NCI-H2029 treated with DMSO at 0.1 percent for 48 hours (cell line): Measurements from ENCODE around the gene S100A7A.
"Not testable (repeated sequence)": the region's sequence is repeated elsewhere in the genome, so short reads cannot be mapped to it uniquely, and the experiment has no call there.

Source experiments
- DNase-seq: peaks from one replicate; lab custom pipeline; 2025; lab: John Stamatoyannopoulos, UW

The S100A7A gene

GRCh38 chr1:153460551-153460950 is 44.2 kb downstream of the S100A7A start, which contains the start of gene S100A7:
TSS of gene S100A7 (minus strand) at chr1:153460651. CDS start at chr1:153459013, 1,638 bp downstream.
- DNase-seq, result no peak

GRCh38 chr1:153462741-153463140 is 46.4 kb downstream of the S100A7A start:
- DNase-seq, result not testable (repeated sequence)

GRCh38 chr1:153465811-153466636 is 49.7 kb downstream of the S100A7A start:
- no peak for DNase-seq

GRCh38 chr1:153466908-153467307 is 50.6 kb downstream of the S100A7A start:
- DNase-seq, result no peak

GRCh38 chr1:153470707-153471106 is 54.4 kb downstream of the S100A7A start:
- DNase-seq, result no peak
